SK-N-DZ (cell line): ENCODE results near the gene A4GNT.
"Not testable (repeated sequence)": the region's sequence is repeated elsewhere in the genome, so short reads cannot be mapped to it uniquely, and the experiment has no call there.

Experiments
- DNase-seq: peaks from one replicate; pipeline ENCODE4 v3.0.0-alpha.2; 2015; ENCODE audit warnings: low spot score

Gene A4GNT

DNA sequence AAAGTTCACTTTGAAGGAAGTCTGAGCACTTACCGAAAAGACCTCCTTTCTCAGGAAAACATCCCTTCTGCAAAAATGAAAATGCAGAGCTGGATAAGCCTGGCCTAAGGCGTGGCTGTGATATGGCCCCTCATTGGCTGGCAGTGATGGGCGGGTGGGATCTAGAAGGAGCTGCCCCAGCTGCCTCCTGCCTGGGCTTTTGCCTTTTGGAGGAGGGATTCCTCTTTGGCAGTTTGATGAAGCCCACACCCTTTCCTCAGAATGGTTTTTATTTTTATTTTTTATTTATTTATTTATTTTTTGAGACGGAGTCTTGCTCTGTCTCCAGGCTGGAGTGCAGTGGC is 12.8 kb downstream of the A4GNT start:
- peak; percentile 47 for DNase-seq

DNA sequence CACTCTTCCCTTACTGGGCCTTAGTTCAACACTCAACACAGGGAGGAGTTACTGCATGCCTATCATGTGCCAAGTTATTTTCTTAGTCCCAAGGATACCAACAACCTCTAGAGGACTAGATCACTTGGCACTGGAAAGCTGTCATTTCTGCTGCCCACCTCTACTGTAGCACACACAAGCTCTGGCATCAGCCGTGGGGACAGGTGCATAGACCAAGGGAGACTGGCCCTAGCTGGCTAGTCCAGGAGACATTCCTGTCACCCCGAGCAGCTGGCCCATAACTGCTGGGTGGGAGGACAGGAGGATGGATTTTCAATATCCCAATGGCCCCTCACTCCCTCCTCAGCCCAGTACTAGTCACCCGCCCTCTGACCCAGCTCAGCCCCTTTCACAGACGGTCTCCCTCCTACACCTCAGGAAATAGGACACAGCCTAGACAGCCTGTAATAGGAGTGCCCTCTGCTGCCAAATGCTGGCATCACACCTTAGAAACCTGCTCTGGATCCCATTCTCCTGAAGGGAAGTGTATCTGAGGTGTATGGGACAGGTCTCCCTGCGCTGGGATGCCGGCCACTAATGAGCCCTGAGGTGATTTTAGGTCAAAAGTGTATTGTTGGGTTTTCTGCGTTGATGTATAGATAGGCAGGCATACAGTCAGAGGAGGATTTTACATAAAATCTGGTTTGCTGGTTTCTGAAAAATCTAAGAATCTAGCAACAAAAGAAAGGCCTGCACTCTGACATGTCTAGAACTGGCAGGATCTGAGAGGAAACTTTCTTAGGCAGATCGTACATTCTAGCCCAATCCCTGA is 13.4 kb downstream of the A4GNT start:
- DNase-seq: peak; percentile 82

DNA sequence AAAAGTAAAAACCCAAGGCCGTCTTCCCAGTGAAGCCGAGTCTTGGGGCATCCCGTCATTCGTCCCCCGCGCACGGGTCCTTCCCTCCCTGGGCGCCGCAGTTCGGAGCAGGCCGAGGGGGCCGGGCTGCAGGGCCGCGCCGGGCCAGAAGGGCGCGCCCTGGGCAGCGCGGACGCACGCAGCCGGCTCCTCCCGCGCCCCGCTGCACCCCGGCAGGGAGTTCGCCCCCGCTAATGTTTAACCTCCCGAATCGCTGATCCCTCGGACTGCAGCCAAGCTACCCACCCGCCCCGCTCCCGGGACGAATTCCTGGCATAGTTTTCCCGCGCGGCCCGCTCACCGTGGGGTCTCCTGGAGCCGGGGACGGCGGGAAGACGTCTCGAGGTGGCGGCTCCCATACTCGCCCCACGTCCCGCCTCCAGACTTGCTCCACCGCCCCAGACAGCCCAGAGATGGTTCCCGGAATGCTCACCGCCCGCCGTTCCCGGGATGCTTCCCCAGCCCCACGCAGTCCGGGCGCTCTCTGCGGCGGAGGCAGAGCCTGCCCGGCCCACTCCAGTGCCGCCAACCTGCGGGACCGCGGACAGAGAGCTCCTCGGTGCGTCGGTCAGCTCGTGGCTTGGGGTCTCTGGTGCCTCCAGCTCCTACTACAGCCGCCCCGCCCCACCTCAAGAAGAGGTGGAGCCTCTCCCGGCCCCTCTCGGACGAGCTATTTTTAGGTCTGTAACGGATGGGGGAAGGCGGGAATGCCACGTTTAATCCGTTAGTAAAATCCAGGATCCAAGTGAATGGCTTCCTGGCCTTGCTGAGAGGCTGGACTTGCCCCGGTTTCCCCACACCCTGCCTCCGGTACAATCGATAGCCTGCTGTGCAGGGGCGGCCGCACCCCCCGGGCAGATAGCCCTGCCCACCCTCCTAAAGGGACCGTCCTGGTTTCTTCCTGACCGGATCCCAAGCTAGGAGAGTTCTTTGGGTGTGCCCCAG is 16.9 kb downstream of the A4GNT start, which contains the start of gene DZIP1L:
Gene DZIP1L (minus strand): TSS at position 621 of the 984 bp plus-strand sequence. CDS start 11,637 bp downstream, outside the sequence.
- DNase-seq: peak; percentile 82

DNA sequence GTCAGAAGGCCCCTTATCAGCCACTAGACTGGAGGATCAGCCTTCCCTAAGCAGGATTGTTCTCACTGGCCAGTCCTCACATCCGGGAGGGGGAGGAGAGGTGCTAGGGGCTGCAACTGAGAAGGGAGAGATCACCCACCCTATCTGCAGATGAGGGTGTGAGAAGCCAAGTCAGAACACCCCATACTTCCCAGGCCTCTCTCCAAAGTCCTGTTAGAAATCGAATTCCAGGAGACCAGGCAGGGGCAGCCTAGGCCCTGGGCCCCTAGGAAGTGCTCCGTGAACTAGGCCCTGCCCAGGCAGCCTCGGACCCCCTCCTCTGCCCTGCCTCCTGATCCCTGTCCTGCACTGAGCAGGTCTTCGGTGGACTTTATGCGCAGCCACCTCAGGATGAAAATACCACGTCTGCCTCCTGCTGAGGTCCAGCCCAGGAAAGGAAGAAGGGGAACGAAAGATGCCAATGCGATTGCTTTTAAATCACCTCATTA is 17.7 kb downstream of the A4GNT start:
- DNase-seq: peak; percentile 42

DNA sequence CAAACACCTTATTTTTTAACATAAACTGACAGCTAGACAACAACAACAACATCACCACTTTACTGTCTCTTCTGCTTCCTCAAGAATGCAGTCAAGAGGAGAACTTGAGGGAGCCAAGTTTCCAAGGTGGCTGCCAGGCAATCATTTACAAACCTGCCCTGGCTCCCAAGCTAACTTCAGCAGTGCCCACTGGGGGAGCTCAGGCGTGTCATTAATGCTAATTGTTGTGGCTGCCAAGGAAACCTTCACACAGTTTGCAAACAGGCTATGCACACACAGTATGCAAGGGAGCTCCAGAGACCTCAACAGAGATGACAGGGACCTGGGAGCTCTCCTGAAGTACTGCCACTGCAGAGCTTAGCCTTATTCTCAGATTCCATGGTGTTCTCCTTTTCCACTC is 18.9 kb downstream of the A4GNT start:
- no peak for DNase-seq

DNA sequence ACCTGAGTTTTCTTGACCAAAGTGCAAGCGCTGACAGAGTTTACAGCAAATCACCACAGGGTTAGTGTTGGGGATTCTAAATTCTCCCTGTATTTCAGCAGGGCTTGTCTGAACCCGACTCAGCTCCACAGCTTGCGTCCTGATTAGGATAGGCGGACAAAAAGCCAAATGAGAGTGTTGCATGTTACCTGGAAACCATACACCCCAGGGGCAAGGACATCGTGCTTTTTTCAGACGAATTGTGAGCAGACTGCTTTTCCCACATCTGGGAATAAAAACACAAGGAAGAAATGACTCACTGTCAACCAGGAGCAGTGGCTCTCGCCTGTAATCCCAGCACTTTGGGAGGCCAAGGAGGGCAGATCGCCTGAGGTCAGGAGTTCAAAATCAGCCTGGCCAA is 19.8 kb downstream of the A4GNT start:
- DNase-seq: no peak

DNA sequence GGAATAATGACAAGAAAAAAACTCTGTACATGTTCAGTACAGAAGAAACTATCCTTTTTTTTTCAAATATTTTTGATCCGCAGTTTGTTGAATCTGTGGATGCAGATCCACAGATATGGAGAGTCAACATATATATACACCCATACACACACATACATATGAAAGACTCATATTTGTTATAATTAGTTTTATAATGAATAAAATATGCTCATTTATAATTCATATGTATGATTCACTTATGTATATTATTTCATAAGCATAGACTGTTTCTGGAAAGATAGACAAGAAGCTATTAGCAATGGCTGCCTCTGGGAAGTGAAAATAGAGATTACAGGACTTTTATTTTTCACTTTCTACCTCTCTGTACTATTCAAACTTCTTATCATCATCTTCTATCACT is 26.6 kb downstream of the A4GNT start:
- DNase-seq: no peak

DNA sequence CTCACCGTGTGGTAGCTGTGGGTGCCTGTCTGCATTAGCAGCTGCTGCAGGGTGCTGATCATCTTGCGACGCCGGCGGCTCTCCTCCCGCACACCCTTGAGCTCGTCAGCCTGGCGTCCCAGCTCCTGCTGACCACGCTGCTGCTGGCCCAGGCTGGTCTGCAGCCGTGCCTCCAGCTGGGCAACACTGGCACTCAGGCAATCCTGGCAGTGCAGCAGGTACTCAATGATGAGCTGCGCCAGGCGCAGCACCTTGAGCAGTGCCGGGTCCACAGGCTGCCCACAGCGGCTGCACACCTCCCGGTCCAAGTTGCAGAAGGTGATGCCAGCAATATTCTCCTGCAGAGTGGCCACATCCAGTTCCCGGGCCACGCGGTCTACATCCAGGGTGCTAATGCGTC is 28.7 kb downstream of the A4GNT start:
- no peak for DNase-seq

DNA sequence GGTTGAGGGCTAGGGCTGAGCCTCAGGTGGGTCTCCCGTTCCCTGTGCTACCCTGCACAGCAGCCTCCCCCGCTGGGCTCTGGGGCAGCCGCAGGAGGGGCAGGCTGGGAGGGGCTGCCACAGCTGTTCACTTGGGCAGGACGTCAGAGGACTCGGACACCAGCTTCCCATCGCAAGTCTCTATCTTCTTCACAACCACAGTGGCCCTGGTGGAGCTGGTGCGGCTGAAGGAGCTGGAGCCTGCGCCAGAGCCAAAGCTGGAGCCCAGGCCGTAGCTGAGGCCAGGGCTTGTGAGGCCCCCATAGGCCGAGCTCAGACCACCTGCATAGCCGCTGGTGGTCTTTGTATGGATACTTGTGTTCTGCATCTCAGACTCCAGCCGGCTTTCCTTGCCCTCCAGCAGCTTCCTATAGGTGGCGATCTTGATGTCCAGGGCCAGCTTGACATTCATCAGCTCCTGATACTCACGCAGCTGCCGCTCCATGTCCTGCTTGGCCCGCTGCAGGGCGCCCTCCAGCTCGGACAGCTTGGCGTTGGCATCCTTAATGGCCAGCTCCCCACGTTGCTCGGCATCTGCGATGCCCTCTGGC is 30.7 kb downstream of the A4GNT start:
- DNase-seq: not testable (repeated sequence)

DNA sequence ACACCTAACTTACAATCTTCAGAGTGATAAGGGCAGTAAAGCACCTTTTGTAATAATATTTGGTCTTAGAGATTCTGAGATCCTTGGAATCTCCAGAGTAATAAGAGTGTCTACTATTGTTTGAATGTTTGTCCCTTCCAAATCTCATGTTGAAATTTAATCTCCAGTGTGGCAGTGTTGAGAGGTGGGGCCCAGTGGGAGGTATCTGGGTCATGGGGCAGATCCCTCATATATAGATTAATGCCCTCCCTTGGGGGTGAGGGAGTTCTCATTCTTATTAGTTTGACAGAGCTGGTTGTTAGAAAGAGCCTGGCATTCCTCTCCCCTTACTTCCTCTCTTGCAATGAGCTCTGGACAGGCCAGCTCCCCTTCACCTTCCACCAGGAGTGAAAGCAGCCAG is 32.8 kb downstream of the A4GNT start:
- no peak for DNase-seq

DNA sequence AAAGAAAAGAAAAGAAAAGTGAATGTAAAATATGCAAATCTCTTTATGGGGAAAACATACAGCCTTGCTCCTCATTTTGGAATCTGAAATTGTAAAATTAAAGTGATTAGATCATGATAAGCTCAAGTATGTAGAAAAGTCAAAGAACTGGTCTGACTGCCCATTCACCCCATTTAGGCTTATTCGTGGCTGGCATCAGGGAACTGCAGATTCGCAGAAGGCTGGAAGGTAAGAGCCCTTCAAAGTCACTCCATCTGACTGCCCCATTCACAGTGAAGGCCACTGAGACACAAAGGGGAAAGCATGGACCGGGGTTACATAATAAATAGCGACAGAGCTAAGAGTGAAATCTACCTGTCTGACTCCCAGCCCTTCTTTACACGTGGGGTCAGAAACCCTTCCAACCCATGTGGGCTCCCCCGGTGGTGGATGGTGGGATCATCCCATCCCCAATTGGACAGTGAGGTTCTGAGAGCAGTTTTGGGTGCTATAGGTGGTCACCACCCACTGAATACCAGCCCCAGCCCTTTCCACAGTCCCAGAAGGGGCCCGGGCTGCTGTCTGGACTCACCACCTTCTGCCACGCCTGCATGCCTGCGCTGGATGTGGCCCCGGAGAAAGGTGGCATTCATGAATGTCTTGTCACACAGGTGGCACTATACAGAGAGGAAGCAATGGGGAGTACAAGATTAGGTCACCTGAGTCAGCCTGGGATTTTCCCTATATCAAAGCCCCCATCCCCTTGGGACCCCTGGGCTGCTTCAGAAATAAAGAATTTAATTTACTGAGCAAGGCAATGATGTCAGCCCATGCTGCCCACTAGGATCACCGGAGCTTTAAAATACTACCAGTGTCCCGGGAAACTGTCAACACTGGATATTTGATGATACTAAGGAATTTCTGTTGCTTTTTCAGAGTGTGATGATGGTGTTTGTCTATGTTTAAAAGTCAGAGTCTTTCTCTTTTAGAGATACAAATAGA is 34.7 kb downstream of the A4GNT start:
- DNase-seq: no peak

DNA sequence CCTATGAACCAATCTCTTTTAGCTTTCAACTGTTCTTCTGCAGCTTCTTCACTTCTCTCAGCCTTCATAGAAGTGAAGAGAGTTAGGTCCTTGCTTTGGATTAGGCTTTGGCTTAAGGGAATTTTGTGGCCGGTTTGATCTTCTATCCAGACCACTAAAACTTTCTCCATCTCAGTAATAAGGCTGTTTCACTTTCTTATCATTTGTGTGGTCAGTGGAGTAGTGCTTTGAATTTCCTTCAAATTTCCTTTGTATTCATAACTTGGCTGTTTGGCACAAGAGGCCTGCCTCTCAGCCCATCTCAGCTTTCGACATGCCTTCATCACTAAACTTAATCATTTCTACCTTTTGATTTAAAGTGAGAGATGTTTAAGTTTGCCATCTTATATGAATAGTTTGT is 38.5 kb downstream of the A4GNT start:
- DNase-seq: no peak

DNA sequence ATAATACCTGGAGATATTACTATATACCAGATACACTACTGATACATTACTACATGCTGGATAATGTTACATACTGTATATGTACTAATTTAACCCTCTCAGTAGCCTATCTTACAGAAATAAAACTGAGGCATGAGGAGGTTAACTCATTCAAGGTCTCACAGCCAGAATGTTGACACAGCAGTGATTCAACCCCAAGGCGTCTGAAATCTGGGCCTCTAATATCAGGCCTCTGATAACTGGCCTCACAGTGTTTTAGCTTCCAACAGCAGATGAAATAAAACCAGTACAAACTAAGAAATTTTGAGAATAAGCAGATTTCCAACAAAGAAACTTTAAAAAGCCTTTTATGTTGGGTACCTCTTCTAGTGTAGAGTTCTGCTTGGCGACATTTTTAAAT is 40.2 kb downstream of the A4GNT start:
- DNase-seq: no peak

DNA sequence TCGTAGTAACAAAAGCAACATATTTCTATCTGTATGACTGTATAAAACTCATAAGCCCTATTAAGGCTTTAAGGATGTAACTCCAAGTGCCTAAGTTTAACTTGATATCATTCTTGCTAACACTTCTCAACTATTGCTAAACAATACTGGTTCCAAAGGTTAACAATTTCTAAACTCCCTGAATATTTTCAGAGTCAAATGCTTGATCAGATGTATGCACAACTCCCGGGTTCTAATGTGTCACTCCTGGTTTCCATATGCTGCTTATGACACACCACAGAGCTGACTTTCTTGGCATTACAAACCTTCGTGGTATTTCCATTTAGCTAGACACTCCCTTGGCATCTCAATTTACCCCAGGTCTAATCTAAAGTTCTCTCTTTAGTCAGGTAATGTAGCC is 43.1 kb downstream of the A4GNT start:
- no peak for DNase-seq

DNA sequence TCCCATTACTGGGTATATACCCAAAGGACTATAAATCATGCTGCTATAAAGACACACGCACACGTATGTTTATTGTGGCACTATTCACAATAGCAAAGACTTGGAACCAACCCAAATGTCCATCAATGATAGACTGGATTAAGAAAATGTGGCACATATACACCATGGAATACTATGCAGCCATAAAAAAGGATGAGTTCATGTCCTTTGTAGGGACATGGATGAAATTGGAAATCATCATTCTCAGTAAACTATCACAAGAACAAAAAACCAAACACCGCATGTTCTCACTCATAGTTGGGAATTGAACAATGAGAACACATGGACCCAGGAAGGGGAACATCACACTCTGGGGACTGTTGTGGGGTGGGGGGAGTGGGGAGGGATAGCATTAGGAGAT is 46.4 kb downstream of the A4GNT start:
- not testable (repeated sequence) for DNase-seq

DNA sequence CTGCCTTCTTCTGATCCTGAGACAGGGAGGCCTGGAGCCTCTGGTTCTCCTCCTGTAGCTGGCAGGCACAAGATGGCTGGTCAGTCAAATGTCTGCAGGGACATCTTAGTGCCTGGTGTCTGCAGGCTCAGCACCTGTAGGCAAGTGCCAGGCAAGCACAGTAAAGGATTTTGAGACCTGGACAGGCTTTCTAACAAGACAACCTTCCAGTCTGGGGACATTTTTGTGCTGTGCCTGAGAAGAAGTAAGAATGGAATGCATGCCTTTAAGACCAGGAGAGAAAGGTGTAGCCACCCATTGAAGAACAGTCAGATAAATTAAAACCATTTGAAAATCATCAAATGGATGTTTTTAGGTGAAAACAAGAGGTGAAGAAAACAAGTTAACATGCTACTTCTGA is 48.0 kb downstream of the A4GNT start:
- no peak for DNase-seq

DNA sequence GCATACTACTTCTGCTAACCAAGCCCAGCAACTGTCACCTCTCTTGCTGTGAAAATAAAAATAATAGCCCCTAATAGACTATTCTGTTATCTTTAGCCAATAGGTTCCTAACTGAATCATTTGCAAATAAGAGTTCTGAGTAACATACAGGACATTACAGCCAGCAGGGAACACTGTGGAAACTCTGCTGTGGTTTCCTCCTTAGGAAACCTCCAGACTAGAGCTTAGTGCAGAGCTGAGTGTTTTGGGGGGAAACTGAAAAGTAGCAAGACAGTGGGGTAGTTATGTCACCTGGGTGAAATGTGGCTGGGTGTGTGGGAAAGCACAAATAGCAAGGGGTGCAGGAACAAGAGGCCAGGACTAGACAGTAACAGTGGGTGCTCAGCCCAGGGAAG is 49.2 kb downstream of the A4GNT start:
- DNase-seq: no peak

DNA sequence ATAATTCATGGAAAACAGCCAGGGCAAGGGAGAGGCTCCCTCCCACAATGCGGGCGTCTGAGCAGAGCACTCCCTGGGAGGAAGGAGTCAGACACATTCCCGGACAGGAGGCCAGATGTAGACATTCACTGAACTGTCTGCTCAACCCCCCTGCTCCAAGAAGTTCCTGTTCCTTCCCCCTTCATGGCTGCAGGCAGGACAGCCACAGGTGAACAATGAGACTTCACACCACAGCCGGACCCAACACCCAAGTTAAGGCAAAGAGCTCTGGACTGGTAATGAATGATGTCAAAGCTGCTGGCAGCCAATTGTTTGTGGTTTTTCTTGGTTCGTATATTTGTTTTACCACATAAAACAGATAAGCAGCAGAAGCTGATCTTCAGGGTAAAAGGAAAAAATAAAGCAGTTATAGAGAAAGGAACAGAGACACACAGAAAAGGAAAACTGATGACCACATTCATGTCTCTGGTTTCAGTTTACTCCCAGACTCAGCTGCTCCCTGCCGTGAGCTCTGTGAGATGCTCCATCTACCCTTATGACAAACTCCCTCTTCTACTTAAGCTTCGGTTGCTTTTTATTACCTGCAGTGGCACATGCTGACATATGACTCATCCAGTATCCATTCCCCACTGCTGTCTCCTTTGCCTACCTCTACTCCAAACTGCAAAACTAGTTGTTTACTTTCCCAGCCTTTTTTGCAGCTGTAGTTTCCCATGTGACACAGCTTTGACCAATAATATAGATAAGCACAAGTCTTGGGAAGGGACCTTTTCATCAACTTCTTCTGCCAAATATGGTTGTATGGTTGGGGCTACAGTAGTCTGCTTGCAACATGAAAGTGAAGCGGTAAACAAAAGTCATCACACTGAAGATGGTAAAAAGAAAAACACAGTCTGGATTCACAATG is 49.9 kb downstream of the A4GNT start:
- DNase-seq: no peak

DNA sequence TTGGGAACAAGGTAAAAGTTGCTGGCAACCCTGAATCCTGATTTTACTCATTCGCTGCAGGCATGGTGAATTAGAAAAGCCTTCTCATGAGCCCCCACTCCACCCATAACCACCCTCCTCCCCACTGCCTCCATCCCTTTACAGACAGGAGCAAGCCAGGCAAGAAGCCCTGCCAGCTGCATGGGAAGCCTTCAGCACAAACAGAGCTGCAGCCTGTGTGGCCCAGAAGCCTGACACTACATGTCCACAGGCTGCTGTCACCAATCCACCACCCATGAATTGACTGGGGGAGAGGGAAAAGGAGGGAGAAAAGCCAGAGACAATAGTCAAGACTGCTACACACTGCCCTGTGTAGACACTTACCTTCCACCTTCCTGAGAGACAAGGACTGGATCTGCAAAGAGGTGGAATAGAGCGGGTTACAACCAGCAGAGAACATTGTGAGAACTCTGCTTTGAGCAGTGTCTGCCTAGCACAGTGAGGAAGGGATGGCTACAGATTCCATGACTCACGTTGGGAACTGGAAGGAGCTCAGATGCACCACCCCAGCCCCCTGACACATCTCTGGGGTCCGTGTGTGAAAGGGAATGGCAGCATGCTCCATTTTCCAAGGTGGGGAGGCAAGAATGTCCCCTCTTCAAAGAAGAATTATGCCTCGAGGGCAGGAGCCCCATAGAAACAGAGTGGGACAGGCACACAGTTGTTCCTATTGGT is 50.7 kb downstream of the A4GNT start:
- DNase-seq: no peak
